ENCODE data around the gene HAUS6.
A peak's percentile ranks its signal among the peaks of the same experiment; 100 is the strongest.
"Not testable (repeated sequence)": the region's sequence is repeated elsewhere in the genome, so short reads cannot be mapped to it uniquely, and the experiment has no call there.

HAUS6 gene

GRCh38 chr9:19104515-19105282, 2.0 kb upstream of the HAUS6 start:
- FAIRE-seq (peak; percentile 66), DNase-seq (ENCODE audit: insufficient read length, low spot score) (no peak)
- no peak for TF ChIP-seq POLR2A (IDR thresholded peaks at IDR 0.05; ENCODE audit: low read depth, low read length)

GRCh38 chr9:19102181-19102630, 498 bp downstream of the HAUS6 start:
- TF ChIP-seq POLR2A (IDR thresholded peaks at IDR 0.05; ENCODE audit: low read depth, low read length), result no peak
- DNase-seq (ENCODE audit: insufficient read length, low spot score) (no peak), FAIRE-seq (peak; percentile 78)

DNA sequence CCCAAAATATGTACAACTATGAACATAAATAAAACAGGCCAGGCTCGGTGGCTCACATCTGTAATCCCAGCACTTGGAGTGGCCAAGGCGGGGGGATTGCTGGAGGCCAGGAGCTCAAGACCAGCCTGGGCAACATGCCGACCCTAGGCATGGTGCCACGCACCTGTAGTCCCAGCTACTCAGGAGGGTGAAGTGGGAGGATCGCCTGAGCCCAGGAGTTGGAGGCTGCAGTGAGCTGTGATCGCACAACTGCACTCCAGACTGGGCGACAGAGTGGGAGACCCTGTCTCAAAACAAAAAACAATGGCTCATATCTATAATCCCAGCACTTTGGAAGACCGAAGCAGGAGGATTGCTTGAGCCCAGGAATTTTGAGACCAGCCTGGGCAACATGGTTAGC, 1.5 kb downstream of the HAUS6 start:
- no peak for FAIRE-seq
- no peak for TF ChIP-seq POLR2A (IDR thresholded peaks at IDR 0.05; ENCODE audit: low read depth, low read length)
- DNase-seq (ENCODE audit: insufficient read length, low spot score), result no peak

DNA sequence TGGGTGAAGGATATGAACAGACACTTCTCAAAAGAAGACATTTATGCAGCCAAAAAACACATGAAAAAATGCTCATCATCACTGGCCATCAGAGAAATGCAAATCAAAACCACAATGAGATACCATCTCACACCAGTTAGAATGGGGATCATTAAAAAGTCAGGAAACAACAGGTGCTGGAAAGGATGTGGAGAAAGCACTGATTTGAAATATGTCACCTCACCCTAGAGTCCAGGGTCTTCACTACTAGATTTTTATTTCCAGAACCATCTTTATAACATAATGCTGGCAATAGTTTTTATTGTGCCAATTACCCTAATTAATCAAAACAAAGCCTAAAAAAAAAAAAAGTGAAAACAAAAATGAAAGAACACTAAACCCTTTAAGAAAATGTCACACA, 5.3 kb downstream of the HAUS6 start:
- not testable (repeated sequence) for FAIRE-seq

DNA sequence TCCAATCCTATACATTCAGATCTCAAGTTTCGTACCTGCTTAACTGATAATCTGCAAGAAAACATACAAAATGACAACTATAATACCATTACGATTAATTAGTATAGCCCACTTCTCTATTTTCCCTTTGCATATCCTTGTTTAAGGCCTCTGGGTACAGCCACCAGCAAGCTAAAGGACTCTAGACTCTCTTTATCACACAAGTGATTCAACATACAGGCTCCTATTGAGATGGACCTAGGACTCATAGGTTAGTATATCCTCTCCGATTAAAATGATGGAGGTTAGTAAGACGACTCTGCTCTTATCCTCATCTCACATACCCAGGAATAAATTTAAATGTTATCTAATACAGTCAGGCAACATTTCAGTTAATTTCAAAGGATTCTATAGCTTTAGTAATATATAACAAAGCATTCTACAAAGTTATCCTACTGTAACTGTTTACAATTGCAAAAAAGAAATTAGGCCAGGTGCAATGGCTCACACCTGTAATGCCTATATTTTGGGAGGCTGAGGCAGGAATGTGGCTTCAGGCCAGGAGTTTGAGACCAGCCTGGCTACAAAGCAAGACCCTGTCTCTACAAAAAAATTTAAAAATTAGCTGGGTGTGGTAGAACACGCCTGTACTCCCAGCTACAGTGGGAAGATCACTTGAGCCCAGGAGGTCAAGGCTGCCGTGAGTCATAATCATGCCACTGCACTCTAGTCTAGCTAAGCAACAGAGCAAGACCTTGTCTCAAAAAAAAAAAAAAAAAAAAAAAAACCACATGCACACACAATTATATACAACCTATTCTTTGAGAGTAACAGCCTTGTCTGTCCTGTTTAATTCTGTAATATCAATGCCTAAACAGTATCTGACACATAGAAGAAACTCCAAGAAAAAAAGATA, 15.4 kb downstream of the HAUS6 start:
- FAIRE-seq, result peak; percentile 94
- no peak for TF ChIP-seq POLR2A (IDR thresholded peaks at IDR 0.05; ENCODE audit: low read depth, low read length)
- no peak for DNase-seq (ENCODE audit: insufficient read length, low spot score)

More for the DNA sequence above, 5.3 kb downstream of the HAUS6 start:
- DNase-seq (ENCODE audit: insufficient read length, low spot score), result not testable (repeated sequence)

- no peak for FAIRE-seq
- no peak for TF ChIP-seq POLR2A (IDR thresholded peaks at IDR 0.05; ENCODE audit: low read depth, low read length)
- DNase-seq (ENCODE audit: insufficient read length, low spot score), result no peak
These were observed 17.4 kb downstream of the HAUS6 start for GRCh38 chr9:19085295-19085694.

GRCh38 chr9:19074836-19075235, 27.9 kb downstream of the HAUS6 start:
- no peak for TF ChIP-seq POLR2A (IDR thresholded peaks at IDR 0.05; ENCODE audit: low read depth, low read length)
- DNase-seq (ENCODE audit: insufficient read length, low spot score), result no peak
- no peak for FAIRE-seq

DNA sequence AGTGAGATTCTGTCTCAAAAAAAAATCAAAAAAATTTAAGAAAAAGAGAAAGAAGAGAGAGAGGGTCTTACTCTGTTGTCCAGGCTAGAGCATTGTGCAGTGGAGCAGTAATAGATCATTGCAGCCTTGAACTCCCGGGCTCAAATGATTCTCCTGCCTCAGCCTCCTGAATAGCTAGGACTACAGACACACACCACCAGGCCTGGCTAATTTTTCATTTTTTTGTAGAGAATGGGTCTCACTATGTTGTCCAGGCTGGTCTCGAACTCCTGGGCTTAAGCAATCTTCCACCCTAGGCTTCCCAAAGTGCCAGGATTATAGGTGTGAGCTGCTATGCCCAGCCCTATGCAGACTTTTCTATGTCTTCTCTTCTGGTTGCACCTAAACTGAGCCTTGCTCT, 28.5 kb downstream of the HAUS6 start:
- TF ChIP-seq POLR2A (IDR thresholded peaks at IDR 0.05; ENCODE audit: low read depth, low read length), result no peak
- FAIRE-seq (no peak), DNase-seq (ENCODE audit: insufficient read length, low spot score) (no peak)

DNA sequence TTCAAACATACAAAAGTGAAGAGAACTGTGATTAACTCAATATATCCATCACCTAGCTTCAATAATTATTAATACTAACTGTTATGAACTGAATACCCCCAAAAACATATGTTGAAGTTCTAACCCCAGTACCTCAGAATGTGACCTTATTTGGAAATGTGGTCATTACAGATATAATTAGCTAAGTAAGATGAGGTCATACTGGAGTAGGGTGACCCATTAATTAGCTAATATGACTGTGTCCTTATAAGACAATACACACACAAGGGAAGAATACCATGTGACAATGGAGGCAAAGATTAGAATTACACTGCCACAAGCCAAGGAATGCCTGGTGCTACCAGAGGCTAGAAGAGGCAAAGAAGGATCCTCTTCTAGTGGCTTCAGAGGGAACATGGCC, 45.7 kb downstream of the HAUS6 start:
- DNase-seq (ENCODE audit: insufficient read length, low spot score), result no peak
- FAIRE-seq, result no peak
- TF ChIP-seq POLR2A (IDR thresholded peaks at IDR 0.05; ENCODE audit: low read depth, low read length), result no peak

DNA sequence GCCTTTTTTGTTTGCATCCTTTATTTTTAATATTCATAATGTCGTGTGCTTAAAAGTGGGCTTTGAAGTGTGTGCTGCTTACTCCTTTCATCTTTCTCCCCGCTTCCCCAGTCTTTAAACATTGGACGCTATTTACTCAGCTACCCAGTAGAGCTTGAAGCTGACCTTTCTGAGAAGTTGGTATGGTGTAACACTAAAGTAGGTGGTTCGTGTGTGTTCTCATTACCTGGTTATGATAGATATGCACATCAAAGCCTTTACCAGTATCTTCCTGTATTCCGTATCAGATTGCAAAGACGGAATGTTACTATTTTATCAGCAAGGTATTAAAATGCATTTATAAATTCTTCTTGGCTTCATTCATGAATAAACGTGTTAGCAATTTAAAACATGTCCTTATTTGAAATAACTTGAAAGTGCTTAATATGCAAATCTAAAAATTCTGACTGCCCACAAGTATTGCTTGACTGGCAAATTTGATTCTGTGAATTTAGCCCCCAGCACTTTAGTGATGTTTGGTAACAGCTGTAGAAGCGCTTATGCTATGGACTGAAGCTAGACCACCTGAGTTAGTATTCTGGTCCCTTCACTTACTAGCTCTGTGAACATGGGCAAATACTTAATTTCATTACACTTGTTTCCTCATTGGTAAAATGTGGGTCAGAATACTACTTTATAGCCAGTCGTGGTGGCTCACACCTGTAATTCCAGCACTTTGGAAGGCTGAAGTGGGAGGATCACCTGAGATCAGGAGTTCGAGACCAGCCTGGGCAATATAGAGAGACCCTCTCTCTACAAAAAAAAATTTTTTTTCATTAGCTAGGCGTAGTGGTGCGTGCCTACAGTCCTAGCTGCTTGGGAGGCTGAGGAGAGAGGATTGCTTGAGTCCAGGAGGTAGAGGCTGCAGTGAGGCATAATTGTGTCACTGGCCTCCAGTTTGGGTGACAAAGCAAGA, 51.8 kb downstream of the HAUS6 start:
- FAIRE-seq (peak; percentile 27), DNase-seq (ENCODE audit: insufficient read length, low spot score) (no peak)
- TF ChIP-seq POLR2A (IDR thresholded peaks at IDR 0.05; ENCODE audit: low read depth, low read length), result no peak

DNA sequence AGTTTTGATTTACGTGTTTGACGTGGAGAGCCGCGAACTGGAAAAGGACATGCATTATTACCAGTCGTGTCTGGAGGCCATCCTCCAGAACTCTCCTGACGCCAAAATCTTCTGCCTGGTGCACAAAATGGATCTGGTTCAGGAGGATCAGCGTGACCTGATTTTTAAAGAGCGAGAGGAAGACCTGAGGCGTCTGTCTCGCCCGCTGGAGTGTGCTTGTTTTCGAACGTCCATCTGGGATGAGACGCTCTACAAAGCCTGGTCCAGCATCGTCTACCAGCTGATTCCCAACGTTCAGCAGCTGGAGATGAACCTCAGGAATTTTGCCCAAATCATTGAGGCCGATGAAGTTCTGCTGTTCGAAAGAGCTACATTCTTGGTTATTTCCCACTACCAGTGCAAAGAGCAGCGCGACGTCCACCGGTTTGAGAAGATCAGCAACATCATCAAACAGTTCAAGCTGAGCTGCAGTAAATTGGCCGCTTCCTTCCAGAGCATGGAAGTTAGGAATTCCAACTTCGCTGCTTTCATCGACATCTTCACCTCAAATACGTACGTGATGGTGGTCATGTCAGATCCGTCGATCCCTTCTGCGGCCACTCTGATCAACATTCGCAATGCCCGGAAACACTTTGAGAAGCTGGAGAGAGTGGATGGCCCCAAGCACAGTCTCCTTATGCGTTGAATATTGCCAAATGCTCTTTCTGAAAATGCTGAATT, 52.6 kb downstream of the HAUS6 start:
- DNase-seq (ENCODE audit: insufficient read length, low spot score), result no peak
- no peak for TF ChIP-seq POLR2A (IDR thresholded peaks at IDR 0.05; ENCODE audit: low read depth, low read length)
- peak; percentile 73 for FAIRE-seq

- TF ChIP-seq POLR2A (IDR thresholded peaks at IDR 0.05; ENCODE audit: low read depth, low read length), result peak; percentile 89
- FAIRE-seq (peak; percentile 96), DNase-seq (ENCODE audit: insufficient read length, low spot score) (peak; percentile 89)
These were observed 53.5 kb downstream of the HAUS6 start, which contains the start of gene RRAGA for GRCh38 chr9:19048966-19049916. Gene RRAGA, plus strand, starts transcription at chr9:19049427. Its CDS starts 233 bp downstream, at chr9:19049660.

All from H54 (cell line).